Hematopoietic multipotent progenitor cell treated with erythropoietin and hydrocortisone succinate and interleukin-3 and kit ligand, for 17 days (in vitro differentiated cells): ENCODE data around the gene DNER.

Experiments
- DNase-seq: peaks from one replicate; pipeline ENCODE4 v3.0.0-alpha.2; 2015; ENCODE audit warnings: low spot score

Gene DNER

DNA sequence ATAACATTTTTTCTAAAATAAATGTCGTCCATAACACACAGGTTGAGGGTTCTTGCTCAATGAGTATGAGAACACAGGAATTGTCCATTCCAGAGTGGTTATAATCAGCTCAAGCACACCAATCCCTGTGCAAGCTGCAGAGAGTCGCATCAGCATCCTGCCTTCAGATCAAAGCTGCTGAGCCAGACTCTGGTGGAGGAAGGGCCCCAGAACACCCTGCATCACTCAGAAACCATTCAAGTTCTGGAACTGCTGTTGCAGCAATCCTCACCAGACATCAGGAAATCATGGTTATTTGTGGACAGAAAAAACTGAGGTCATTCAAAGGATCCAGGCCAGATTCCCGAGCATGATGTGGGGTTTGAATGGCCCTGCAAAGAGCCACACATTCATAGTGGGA lies 44.5 kb downstream of the DNER start:
- no peak for DNase-seq

DNA sequence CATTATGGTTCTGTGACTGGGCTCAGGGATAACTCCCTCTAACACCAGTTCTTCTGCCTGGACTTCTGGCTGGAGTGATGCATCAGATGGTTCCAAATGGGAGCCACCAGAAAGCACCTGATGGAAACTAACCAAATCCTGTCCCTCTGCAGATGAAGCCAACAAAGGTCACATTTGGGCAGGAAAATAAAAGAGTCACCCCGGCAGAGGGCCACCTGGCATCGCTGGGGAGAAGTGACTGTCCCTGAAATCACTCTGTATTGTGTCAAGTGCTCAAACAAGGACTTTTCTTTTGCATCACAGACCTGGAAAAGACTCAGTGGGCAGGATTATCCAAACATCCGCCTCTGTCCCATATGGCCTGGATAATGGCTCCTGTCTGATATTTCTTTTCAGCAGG lies 47.5 kb downstream of the DNER start:
- DNase-seq, result no peak

- DNase-seq, result no peak
These were observed 49.2 kb downstream of the DNER start for GRCh38 chr2:229665158-229665557.

- no peak for DNase-seq
These were observed 52.9 kb downstream of the DNER start for GRCh38 chr2:229661478-229661877.

- no peak for DNase-seq
These were observed 53.4 kb downstream of the DNER start for GRCh38 chr2:229660951-229661350.

DNA sequence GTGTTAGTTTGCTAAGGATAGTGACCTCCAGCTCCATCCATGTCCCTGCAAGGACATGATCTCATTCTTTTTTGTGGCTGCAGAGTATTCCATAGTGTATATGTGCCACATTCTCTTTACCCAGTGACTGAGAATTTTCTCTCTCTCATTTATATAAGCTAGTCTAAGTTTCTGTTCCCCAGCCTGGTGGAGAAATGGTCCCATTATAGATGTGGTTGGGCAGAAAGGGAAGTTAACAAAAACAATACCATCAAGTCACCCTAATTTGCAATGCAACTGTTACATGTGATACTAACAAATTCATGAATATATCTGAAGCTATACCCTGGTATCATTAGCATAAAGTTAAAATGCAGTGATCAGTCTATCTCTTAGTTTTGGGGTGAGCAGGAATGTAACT lies 54.0 kb downstream of the DNER start:
- DNase-seq, result no peak

DNA sequence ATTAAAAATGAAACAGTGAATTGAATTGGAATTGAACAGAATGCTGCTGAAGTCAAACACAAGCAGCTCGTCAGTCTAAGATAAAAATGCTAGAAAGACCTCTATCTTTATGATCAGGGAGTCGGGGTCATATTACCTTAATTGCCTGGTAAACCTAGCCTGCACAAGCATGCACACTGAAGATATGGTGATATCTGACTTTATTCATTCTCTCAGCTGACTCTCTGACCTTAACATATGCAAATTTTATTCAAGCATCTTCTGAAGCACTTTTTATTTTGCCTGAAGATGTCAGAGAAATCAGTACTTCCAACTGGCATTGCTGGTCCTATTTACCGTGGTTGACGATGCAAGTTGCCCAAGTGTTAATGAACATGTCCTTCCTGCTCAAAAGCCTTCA lies 56.4 kb downstream of the DNER start:
- DNase-seq, result no peak

DNA sequence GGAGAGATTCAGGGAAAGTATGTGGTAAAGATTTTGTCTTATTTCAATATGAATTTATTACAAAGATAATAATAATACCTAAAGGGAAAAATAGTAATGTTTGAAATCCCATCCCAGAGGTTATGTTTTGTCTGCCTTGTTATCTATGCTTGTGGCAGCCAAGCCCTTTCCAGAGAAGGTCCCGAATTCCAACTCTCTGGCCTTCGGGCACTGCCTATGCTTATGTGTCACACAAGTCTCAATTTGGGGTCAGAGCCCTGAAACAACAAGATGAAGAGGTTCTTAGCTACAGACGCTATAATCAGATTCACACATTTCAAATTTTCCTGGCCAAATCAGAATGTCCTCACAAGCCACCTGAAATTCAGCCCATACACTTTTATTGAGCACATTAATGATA lies 59.9 kb downstream of the DNER start:
- no peak for DNase-seq

DNA sequence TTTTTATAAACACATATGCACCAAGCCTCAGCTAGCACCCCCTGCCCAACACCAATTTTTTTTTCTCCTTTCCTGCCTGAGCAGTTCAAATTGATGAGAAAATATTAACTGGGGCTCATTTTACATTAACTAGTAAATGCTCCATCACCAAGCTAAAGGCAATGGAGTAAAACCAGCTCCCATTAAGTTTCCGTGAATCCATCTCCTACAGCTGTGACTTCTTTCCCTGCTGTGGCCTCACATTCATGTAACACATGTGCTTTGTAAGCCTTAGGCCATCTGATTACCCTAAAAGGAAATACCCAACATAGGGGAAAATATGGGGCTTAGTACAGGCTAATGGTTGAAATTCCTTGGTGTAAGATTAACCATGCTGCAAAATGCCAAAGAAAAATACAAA lies 60.8 kb downstream of the DNER start:
- no peak for DNase-seq

DNA sequence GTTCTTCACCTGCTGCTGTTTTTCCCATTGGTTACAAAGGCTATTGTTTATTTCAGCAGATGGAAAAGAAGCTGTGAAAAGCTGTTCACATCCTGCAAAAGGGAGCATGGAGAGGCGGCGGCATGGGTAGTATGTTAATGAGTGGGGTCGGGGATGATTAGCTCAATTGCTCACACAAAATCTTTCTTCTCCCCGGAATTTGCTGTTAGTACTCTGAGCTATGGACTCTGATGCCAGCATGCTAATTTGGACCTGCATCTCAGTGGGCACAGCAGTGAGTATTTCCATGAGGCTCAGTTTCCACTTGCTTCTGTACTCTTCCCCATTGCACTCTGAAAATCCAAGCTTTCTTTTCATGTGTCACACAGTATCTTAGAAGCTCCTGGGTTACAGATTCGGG lies 61.6 kb downstream of the DNER start:
- DNase-seq, result no peak

DNA sequence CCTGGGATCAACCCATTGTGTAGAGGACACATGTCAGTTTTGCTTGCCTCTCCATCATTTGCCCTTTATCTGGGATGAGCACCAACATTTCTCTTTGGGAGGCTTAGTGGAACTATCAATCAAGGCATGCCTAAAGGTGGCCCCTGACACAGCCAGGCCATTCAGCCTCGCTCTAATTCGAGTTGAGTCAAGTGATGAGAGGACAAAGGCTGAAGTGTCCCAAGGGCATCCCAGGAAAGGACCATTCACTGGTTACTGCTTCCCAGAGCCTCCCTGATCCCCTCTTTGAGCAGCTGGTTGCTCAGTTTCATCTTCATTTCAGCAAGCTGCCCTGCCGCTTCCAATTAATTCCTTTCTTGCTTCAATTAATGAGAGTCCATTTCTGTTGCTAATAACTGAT lies 63.5 kb downstream of the DNER start:
- DNase-seq, result no peak

- no peak for DNase-seq
These were observed 64.3 kb downstream of the DNER start for GRCh38 chr2:229650059-229650458.

DNA sequence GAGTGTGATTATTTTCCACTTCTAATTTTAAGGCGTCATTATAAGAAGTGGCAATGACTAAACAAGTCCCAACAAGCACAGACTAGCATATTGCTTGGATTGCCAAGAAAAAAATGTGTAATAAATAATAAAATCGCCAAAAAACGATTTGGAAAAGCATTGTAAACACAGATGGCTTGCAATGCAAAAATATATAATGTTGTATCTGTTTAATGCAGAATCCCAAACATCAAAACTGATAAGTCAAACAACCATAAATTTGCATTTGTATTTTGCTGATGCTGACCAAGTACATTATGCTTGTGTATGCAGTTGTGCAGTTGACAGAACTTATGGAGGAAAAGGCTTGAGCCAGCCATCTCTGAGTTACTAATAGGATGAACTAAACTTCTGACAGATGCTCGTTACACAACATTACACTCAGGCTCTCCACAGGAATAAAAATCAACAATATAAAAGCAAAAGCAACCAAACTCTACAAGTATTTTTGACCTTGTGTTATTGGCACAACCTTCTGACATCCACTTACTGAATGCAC lies 68.1 kb downstream of the DNER start:
- DNase-seq, result no peak

GRCh38 chr2:229642371-229642770 lies 72.0 kb downstream of the DNER start:
- DNase-seq, result no peak

DNA sequence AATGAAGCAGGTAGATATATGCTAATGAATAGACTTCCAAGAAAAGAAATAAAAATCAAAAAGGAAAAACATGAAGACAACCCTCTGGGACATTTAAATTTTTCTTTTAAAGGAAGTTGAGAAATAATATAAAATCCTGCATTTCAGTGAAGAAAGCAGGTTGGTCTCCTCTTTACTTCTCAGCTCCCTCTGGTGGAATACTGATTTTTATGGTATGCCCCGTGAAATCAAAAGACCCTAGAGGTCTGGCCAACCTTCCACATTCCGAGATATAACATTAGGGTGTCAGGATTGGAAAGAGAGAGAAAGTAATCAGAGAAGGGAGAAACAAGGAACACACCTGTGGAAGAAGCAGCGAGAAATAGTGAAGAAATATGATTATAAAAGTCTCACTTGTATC lies 72.7 kb downstream of the DNER start:
- DNase-seq, result no peak

GRCh38 chr2:229640636-229641035 lies 73.7 kb downstream of the DNER start:
- no peak for DNase-seq

- DNase-seq, result no peak
These were observed 77.8 kb downstream of the DNER start for GRCh38 chr2:229636571-229636970.

DNA sequence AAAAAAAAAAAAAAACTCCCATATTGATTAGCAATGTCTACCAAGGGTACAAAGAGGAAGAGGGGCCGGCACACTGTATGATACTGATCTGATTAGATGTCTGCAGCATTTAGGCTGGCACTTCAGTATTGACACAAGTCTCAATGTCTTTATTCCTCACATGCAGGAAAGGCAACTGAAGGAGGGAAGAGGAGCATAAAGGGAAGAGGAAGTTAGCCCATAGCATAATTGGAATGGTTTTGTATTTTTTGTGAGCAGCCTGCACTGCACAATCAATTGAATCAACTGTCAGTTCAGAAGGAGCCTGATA lies 79.0 kb downstream of the DNER start:
- no peak for DNase-seq

DNA sequence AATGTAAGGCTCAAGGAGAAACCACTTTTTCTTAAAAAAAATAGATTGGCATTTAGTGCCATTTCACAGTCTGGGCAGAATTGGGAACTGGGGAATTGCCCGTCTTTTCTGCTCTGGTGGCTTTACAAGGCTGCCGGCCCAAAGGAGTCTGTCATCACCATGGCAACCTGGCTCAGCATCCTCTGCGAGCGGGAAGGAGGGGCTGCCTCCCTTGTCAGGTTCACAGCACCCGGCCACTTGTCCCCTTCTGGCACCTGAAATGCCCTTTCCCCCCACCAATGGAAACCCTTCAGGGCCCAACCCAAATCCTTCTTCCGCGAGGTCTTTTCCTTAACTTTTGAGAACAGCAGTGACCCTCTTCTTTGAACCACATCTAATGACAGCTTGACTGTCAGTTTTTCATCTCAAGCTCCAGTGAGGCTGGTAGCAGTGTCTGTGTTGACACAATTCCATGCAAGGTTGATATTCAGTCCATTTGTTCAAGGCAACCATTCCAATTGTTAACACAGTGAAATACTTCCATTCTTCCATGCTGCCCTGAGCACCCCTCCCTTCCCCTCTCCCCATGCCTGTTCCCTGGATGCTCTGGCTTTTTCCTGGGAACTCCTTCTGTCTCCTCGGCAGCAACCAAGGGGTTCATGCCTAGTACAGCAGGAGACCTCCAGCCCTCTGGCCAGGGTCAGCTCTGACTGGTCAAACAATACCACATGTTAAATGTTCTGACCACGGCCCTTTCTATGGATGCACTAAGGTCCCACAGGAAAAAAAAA lies 79.6 kb downstream of the DNER start:
- no peak for DNase-seq

DNA sequence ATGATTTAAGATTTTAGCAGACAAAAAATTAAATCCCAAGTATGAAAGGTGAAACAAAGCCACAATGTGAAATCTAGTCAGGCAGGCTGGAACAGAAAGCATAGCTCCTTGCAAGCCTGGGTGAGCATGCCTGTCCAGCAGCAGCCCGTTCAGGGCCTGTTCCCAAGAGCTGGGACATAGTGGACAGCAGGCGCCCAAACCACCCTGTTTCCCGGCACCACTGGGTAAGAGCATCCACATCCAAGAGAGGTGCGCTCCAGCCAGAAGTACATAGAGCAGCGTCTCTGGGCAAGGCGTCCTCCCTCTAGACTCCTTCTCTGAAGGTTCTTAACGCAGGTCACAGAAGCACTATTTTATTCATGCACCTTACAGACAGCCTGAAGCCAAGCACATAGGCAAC lies 80.8 kb downstream of the DNER start:
- no peak for DNase-seq

GRCh38 chr2:229629039-229629438 lies 85.3 kb downstream of the DNER start:
- no peak for DNase-seq

- DNase-seq, result no peak
These were observed 86.6 kb downstream of the DNER start for GRCh38 chr2:229627728-229628127.

GRCh38 chr2:229622495-229623355 lies 91.6 kb downstream of the DNER start:
- DNase-seq, result no peak

- no peak for DNase-seq
These were observed 93.6 kb downstream of the DNER start for GRCh38 chr2:229620759-229621158.
